Eye (tissue), 1 donor: ENCODE measurements around the gene TMC1.

Experiments used
- DNase-seq: peaks from one replicate; pipeline ENCODE4 v3.0.0-alpha.2; 2015

TMC1 gene

DNA sequence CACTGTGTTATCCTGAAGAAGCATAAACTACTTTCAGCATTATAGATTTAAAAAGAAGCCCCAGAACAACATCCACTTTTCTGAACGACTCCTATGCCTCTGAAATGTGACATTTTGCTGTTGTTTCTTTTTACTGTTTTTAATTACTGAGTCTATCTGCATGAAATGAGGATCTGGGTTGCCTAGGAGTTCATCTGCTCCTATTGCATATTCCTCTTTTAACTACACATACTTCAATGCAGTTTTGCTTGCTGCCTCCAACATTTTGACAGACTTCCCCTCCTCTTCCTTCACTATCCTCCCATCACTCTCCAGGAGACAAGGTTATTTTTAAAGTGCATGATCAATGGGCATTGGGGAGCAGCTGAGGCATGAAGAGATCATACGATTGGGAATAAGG, 164.5 kb downstream of the TMC1 start:
- DNase-seq, result no peak

DNA sequence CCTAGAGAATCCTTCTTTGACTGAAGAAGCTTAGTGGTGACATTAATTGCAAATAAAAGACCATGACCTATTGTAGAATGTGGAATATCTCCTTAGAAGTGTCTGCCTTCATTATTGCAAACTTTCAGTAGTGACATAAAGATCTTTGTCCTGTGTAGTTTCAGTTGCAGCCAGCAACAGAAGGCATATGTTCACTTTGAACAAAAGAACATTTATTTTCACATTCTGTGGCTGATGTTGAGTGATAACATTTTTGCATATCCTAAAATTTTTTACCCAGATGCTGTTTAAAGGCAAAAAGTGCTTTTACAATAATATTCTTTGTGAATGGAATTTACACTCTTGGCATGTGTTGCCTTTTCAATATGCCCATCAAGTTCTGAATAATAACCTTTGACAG, 165.9 kb downstream of the TMC1 start:
- DNase-seq, result peak; percentile 55

GRCh38 chr9:72691671-72692070, 170.3 kb downstream of the TMC1 start:
- no peak for DNase-seq

DNA sequence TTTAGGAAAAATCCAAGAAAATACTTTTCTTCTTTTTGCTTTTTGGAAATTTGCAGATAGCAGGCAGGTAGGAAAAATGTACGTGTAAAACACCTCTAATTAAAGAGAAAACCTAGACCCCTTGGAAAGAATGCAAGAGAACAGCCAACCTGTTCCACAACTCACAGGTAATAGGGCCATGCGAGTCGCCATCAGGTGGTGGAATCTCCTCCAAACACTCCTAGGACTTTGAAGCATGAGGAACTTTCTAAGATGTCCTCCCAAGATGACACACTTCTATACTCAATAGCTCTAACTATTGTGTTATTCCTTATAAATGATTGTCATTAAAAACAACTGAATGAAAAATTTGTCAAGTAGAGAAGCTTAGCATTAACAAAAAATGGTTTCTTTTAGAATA, 174.0 kb downstream of the TMC1 start:
- no peak for DNase-seq

- no peak for DNase-seq
Observed at GRCh38 chr9:72696511-72696910, 175.1 kb downstream of the TMC1 start.

- DNase-seq, result no peak
Observed at GRCh38 chr9:72701510-72701909, 180.1 kb downstream of the TMC1 start.

DNA sequence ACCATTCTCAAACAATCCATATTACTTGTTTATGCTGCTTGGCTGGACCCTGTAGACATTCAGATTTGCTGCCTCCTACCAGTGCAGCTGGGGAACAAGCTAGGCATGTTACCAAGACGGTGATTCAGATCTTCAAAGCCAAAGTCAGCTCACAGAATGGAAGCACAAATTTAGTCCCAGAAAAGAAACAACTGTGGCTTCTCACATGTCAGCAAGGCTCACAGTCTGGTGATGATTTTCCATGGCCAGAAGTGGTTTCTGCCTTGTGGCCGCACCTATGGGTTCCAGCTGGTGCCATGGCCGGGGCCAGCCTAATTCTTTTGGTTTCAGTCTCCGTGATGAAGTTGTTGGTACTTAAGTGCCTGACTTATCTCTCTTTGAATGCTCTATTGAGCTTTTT, 182.2 kb downstream of the TMC1 start:
- DNase-seq, result no peak

GRCh38 chr9:72704688-72705375, 183.4 kb downstream of the TMC1 start:
- DNase-seq, result no peak

DNA sequence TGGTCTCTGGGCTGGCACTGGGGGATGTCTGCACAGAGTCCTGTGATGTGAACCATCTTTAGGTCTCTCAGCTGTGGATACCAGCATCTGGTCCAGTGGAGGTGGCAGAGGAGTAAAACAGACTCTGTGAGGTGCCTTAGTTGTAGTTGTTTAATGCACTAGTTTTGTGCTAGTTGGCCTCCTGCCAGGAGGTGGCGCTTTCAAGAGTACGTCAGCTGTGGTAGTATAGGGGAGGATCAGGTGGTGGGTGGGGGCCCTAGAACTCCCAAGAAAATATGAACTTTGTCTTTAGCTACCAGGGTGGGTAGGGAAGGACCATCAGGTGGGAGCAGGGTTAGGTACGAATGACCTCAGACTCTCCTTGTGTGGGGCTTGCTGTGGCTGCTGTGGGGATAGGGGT, 197.1 kb downstream of the TMC1 start:
- no peak for DNase-seq

- DNase-seq, result no peak
Observed at GRCh38 chr9:72721067-72721466, 199.7 kb downstream of the TMC1 start.

DNA sequence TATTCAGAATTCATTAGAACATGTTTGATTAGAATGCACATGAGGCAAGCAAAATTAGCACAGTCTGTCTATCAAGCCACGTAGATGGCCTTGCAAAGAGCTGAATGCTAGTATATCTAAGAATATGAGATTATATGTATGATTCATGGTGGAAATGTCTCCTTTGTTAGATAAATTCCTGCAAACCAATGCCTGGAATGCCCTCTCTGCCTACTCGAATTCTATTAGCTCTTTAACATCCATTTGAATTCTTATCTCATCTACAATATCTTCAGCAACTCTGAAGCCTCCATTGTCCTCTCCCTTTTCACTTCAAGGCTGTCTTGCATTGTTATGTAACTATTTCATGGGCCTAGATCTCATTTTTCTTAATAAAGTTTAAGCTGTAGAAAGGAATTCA, 205.5 kb downstream of the TMC1 start:
- DNase-seq, result no peak

DNA sequence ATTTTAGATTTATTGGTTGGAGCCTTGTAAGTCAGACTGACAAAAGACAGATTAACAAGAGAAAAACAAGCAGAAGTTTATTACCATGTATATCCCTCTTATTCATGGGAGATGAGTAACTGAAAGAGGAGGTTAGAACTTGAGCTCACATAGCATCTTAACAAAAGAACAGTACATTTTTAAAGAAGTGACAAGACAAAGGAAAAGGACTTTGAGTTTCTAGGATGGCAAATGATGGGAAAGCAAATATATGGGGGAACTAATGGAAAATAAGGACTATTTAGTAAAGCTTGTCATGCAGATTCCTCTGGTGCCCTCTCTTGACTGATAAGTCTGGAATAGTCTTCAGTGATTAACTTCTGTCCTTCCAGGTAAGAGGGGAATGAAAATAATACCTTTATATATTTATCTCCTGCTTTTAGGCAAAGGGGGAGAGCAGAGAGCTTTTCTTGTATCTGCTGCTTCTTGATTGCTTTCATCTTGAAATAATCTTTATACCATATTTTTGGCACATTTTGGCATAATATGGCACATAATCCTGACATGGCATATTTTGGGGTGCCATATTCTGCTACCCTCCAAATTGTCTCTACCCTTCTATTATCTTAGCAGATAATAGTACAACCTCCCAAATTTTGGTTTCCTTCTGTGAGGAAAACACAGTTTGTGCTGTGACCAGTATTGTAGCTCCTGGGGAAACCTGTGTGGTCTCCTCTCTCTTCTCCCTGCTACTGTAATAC, 206.8 kb downstream of the TMC1 start:
- no peak for DNase-seq

- DNase-seq, result no peak
Observed at GRCh38 chr9:72733895-72734294, 212.5 kb downstream of the TMC1 start.

DNA sequence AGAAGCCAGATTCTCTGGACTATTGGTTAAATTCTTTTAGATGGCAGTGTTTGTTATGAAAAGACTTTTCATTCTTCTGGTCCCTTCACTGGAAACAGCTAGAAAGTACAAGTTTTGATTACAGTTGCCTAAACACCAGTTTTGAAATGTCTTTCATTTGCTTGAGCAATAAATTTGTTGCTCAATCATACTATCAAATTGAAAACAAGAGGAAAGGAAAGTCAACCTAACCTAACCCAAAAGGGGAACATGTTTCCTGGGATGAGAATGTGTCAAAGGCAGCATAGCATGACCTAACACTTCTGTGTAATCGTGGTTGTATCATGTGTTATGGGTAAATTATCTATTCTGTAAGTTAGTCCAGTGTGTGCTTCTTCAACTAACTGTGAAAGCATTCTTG, 213.2 kb downstream of the TMC1 start:
- DNase-seq, result no peak

- peak; percentile 10 for DNase-seq
Observed at GRCh38 chr9:72743836-72744235, 222.4 kb downstream of the TMC1 start.

GRCh38 chr9:72749276-72749675, 227.9 kb downstream of the TMC1 start:
- DNase-seq, result no peak

GRCh38 chr9:72751541-72751940, 230.1 kb downstream of the TMC1 start:
- DNase-seq, result no peak

DNA sequence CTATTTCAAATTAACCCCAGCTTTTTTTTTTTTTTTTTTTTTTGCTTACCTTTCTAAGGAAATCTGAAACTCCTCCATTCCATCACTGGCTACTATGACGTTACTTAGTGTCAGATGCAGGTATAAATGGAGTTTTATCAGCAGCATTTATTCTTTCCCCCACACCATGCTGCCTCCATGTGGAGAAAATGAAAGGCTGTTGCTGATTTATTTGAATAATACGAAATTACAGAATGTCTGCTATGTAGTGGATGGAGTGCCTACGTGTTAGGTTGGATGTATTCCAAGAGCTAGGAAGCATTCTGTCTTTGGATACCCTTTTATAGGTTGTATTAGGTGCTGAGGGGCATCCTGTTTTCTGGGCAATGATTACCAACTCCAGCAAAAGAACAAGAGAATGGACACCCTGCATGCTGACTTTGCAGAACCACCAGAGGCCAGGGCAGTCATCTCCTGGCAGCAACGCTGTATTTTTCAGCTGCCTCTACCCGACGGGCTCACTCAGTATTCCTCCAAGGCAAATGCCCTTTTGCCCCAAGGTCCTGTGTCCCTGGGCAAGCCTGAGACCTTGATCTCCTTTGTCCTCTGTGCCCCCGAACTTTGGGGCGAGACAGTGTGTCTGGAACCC, 232.0 kb downstream of the TMC1 start:
- peak; percentile 20 for DNase-seq

DNA sequence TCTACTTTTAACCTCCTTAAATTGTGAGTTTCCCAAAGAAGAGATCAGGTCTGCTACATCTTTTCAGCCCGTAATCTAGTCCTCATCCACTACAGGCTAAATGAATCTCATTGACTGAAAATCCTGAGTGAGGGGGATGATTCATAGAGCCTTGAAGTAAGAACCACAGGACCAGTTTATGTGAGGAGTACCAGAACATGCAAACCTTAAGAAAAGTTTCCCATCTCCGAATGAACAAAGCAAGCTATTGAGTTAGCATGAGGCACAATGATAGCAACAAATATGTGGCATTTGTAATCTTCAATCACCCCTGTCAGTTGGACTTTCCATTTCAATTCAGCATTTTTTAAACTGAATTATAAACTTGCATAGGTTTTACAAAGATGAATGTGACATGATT, 234.4 kb downstream of the TMC1 start:
- no peak for DNase-seq

DNA sequence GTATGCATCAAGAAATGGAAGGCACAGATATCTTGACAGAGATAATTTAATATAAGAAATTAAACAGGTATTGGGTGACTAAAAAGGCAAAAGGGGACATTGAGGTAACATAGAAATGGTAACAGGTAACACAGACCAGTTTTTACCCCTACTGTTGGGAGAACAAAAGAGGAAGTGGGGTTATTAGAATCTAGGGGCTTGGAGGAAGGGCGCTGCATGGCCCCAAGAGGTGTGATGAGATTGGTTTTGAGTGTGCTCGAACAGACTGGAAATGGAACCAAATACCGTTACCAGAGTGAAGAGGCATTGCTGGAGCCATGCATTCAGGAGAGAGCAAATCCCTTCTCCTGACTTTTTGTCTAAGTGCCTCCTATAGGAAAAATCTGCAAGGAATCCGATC, 237.5 kb downstream of the TMC1 start:
- DNase-seq, result no peak

DNA sequence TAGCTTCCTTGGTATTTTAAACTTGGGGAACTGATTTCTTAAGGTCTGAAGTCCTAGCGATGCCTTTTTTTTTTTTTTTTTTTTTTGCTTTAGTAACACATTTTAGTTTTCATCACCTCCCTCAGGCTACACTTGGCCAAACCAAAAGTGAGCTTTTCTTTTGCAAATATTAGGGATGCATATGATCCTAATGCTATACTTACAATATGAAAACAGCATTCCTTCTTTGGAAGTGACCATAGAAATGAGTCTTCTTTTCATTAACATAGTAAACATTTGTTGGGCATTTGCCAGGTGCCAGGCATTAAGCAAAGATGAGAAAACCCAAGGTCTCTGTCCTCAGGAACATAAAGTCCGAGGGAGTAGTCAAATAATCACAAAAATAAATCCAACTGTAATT, 241.6 kb downstream of the TMC1 start:
- no peak for DNase-seq

DNA sequence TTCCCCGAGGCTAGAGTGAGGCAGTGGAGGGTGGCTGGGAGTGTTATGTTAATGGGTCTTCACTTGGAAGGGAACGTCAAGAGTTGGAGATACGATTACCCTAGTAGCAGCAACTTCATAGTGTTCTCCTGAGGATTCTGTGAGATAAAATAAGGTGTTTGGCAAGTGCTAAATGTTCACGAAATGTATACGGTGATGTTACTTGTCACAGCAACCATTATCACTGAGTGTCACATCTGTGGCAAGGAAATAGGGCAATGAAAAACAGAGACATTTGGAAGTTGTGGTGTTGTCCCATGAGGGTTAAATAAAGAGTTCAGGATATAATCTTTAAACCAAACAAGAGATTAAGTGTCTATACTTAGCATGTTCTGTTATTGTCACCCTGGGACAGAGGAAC, 248.1 kb downstream of the TMC1 start:
- no peak for DNase-seq

DNA sequence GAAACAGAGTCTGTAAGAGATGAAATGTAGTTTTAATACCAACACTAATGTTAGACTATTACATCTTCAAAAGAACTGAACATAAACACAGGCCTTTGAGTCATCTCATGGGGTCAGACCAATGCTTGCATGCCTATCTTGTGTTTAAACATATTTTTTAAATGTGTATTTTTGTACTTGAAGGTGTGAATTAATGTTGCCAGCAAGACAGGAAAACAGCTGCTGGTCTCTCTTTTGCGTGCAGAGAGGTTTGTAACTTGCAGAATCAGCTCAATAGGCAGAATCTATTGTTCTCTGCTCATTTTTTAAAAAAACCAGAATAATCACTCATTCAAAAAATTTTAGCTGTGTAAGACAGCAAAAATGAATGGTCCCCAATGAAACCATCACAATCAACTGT, 251.3 kb downstream of the TMC1 start:
- no peak for DNase-seq

- no peak for DNase-seq
Observed at GRCh38 chr9:72773570-72773969, 252.2 kb downstream of the TMC1 start.
